NOMO-1 treated with dmso at 0.1 percent for 144 hours (cell line): ENCODE results near the gene ABCB1.

Experiments used
- DNase-seq: peaks from one replicate; lab custom pipeline; 2025; ENCODE audit not compliant: unreplicated experiment; lab: John Stamatoyannopoulos, UW

The ABCB1 gene

DNA sequence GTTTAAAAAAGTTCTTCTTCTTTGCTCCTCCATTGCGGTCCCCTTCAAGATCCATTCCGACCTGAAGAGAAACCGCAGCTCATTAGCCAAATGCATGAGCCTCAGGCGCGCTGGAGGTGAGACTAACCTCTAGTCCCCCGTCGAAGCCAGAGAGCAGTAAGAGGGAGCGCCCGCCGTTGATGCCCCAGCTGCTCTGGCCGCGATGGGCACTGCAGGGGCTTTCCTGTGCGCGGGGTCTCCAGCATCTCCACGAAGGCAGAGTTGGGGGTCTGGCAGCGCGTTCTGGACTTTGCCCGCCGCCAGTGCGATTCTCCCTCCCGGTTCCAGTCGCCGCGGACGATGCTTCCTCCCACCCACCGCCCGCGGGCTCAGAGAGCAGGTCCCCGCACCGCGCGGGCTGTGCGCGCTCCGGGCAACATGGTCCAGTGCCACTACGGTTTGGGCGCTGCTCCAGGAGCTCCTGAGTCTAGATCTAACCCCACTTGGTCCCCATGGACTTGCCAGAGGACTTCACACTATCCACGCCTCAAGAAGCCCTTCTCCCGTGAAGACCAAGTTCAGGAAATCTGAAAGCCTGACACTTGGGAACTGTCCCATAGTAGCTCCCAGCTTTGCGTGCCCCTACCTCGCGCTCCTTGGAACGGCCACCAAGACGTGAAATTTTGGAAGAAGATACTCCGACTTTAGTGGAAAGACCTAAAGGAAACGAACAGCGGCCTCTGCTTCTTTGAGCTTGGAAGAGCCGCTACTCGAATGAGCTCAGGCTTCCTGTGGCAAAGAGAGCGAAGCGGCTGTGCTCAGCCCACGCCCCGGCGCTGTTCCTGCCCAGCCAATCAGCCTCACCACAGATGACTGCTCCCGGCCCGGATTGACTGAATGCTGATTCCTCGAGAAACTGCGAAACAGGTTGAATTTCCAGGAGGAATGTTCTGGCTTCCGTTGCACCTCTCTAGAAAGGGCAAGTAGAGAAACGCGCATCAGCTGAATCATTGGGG lies at the start of gene ABCB1:
Gene ABCB1, minus strand, starts transcription at position 755 of the 995 bp plus-strand sequence. Its CDS starts 700 bp downstream, at position 55.
- DNase-seq = no peak

DNA sequence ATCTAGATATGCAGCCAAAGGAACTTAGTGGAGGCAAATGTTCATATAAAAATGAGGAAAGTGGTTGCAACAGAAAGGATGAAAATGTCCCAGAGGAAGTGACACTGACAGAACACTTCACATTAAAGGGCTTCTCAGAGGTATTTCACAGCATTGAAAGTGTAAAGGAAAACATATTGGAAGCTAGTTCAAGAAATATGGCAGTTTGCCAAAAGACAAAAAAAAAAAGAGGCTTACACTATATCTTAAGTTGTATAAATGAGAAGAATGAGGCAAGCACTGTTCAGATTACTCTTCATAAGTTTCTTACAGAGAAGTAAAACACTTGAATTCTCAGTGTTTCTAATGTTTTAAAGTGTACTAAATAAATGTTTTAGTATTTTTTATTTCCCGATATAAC lies 47.6 kb upstream of the ABCB1 start:
- DNase-seq = no peak

DNA sequence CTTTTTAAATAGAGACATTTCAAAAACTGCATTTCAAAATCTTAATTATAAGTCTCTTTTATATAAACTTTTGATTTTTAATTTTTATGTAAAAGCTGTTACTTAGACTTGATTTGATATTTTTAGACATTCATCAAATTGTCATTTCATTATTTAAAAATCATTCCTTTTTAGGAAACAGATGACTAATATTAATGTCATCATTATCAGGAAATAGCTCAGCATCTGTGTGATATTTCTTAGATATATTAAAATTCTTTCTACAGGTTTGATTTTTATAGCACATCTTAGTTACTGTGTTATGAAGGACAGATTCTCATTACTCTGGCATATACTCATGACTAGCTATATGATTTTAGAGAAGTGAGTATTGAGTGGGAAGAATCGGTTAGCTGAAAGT lies 44.8 kb upstream of the ABCB1 start:
- no peak for DNase-seq

DNA sequence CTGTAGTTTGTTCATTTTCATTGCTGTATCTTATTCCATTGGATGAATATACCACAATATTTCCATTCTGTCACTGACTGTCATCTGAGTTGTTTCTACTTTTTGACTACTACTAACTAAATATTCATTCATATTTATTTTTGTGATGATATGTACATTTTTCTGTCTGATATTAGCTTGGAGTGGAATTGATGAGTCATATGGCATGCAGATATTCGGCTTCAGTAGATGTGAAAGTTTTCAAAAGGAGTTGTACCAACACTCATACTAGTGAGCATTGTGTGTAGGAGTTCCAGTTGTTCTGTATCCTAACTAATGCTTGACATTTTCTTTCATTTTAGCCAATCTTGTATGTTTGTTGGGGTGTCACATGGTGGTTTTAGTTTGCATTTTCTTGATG lies 35.2 kb upstream of the ABCB1 start:
- no peak for DNase-seq

DNA sequence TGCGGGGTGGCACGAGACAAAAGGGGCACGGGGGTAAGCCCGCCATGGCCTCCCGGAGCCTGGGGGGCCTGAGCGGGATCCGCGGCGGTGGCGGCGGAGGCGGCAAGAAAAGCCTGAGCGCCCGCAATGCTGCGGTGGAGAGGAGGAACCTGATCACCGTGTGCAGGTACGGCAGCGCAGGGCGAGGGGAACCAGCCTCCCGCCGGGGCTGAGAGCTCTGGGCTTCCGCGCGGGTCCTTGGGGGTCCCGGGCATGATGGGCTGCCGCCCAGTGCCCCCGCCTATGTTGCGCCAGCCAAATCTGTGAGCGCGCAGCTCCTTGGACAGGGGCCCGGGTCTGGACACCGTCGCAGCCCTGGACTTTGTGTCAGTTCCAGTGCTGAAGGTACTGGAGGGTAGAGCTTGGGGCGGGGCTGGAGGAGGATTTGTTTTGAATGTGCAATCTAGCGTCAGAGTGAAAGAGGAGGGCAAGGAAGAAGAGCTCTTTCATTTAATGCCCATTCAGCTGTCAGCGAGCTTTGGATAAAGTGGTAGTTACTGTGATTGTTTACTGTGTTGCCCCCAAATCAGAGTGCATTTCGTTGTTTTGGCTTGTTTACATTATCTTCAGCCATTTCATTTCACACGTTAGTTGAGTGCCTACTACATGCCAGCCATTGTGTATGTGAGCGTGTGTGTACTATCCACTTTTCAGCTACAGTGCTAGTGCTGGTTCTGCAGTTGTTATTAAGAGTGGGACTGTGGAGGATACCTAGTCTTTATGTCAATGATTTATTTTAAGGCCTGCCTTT lies 28.3 kb upstream of the ABCB1 start:
- DNase-seq = no peak

DNA sequence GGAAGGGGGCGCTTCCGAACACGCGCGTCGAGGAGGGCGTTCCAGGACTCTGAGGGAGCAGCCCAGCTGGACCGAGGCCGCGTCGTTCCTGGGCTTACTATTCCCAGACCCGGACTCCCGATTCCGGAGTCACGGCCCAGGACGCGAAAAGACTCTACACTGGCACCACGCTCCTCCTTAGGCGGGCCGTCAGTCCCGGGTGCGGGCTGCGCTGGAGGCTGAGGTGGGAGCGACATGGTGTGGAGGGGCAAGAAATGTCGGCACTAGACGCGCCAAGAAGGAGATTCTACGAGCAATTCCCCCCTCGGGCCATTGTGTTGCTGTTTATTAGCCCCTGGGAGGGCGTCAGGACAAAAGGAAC lies 26.9 kb upstream of the ABCB1 start:
- no peak for DNase-seq

DNA sequence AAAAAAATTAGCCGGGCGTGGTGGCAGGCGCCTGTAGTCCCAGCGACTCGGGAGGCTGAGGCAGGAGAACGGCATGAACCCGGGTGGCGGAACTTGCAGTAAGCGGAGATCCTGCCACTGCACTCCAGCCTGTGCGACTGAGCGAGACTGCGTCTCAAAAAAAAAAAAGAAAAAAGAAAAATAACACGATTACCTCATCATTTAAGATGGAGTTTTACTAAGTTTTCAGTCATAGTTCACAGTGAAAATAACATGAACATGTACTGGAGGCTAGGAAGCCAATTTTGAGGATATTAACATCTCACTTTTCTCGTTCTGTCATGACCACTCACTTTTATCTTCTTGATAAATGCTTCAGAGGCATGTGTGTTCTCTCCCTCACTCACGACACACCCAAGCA lies 24.4 kb upstream of the ABCB1 start:
- DNase-seq = no peak

DNA sequence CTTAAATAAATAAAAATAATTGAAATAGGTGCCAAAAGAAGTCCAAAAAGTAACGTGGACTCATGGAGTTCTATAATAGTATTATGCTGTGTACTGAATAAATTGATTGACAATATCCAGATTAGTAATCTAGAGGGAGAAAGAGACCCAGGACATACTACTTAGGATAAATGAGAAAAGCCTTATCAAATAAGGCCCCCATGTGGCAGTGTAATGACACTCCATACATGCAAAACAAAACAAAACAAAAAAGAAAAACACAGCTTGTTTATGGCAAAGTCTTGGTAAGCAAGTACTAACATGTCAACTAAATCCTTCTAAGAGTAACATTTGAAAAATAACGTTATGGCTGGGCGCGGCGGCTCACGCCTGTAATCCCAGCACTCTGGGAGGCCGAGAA lies 23.9 kb upstream of the ABCB1 start:
- no peak for DNase-seq

DNA sequence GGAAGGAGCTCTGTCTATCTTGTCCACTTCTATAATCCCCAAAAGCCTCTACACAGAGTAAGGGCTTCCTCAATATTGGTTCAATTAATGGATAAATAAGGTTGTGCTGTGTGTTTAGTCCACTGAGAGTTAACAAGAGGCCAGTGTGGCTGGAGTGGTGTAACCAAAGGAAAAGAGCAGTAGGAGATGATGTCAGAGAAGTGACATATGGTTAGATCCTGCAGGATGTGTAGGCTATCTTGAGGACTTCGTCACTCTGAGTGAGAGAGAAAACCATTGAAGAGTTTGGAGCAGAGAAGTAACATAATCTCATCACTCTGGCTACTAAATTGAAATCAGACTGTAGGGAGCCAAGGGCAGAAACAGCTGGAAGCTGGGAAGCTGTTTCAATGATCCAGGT lies 14.5 kb upstream of the ABCB1 start:
- DNase-seq = no peak

DNA sequence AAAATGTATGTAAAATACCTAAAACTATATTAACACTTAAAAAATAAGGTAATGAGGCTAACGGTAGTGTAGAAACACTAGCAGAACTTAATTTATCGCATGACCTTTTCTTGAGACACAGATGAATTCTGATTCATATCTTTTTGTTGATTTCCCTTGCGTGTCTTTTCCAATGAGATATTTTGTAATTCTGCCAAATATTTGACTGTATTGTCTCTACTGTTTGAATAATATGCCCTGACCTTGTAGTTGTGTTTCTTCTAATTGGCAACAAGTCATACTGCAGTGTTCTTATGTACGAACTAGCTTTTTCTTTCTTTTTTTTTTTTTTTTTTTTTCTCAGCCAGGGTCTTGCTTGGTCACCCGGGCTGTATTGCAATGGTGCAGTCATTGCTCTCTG lies 9.2 kb upstream of the ABCB1 start:
- no peak for DNase-seq

DNA sequence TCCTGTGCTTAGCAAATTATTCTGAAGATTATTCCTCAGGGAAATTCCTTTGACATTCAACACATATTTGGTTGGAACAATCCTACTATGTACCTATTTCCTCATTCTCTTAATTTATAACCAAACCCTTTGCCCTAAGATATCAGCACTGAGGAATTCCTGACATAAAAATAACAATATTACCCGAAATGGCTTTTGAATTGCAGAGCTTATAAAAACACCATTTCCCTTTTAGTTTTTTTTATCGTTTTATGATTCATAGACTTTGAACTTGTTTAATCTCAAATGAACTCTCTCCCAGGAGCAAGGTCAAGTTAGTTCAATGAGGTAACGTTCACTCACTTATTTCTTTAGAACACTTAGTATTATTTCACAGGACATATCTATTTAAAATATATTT lies 7.7 kb upstream of the ABCB1 start:
- no peak for DNase-seq

DNA sequence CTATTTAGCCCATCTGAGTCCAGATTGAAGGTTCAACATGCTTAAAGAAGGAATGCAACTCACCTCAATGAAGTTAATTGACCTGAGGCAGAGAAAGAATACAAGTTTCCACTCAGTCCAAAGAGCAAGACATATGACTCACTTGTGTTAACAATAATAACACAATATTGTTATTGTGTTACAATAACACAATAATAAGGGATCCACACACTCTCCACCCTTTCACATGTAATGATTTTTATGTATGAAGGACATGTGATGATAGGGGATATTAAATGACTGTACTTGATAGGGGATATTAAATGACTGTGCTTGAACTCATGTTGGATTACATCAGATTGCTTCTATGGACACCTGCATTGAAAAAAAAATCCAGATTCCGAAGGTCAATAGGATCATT lies 3.6 kb upstream of the ABCB1 start:
- no peak for DNase-seq

DNA sequence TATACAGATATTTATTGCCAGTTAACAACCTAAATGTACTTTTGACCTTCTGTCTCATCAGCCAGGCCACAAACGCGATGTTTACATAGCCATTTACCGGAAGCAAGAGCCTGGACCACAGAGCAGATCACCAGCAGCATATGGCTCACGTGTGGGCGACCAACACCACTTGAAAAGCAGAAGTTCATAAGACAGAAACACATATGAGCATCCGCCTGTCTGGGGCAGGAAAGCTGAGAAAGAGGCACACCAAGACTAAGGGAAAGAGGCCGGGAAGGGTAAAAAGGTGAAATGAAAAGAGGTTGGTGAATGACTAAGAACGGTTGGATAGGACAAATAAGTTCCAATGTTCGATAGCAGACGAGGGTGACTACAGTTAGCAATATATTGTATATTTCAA lies 1.3 kb downstream of the ABCB1 start:
- DNase-seq = peak; percentile 35

DNA sequence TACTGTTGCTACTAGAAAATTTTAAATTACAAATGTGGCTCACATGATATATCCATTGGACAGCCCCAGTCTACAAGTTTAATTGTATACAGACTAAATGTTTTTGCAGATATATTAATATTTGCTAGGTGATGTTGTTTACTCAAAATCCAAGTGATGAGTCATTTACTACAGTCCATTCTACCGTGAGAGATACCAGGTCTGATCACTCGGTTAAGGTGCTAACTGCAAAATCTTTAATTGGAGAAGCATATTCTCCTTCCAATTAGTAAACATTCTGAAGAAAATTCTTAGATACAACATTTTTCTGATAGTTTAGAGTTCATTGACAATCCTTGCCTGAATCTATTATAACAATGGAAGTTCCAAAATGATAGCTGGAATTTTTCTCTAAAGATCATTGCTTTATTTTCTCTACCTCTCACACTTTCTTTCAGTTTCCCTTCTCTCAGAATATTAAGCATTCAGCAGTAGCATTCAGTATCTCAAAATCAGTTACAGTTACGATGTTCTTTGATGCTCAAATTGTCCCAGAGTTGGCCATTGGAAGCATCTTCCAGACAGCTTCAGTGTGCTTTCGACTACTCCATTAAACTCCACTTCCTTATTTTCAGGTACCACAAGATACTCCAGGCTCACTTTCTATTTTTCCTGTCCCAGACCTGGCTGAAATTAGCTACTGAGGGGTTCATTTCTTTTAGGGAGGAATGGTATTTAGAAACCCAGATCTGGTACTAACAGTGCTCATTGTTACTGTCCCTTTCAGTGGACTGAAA lies 2.3 kb downstream of the ABCB1 start:
- DNase-seq = no peak

DNA sequence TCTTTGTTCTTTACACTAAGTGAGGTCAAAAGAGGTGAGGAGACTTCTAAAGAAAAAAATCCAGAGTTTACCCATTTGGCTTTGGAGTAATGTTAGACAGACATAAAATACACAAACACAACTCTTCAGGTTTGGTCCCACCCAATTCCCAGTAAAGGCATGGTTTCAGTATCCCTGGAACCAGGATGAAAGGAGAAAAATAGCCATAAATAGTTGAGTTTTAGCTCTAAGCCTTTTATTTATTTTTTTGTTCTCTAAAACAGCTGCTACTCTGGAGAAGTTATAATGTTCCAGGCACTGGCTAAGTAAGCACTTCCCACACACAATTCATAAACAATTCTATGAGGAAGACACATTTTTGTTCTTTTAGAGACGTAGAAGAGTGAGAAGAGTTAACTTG lies 4.0 kb downstream of the ABCB1 start:
- DNase-seq = no peak

DNA sequence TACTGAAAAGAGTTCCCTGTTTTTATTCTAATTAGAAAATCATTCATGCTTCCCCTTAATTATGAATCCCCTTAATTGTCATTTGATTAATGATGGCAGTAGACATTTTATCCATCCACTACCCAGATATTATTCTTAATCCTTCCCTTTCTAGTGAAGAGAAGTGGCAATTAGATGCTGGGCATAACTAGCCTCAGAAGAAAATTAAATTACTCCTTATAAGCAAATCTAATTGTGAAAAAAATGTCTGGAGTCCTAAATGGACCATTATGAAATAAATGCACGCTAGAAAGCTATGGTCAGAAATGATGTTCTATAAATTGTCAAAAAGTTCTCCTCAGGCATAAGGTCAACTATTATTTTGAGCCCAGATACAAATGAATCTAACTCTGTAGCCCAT lies 4.5 kb downstream of the ABCB1 start:
- DNase-seq = no peak

DNA sequence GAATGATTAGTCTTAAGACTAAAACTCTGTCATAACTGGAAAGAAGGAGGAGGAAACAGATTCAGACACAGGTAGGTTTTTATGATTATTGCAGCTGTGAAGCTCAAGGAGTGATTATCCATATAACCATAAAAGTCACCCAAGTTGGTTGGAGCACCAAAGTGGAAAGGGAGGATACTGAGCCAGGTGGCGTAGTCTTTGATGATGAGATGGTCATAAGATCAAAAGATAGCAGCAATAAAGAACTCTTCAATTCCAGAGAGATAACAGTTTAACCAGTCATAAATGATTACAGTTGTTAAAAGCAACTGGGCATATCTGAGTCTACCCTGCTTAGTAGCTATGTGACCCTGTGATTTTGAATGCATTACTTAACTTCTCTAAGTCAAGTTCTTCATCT lies 8.4 kb downstream of the ABCB1 start:
- no peak for DNase-seq

DNA sequence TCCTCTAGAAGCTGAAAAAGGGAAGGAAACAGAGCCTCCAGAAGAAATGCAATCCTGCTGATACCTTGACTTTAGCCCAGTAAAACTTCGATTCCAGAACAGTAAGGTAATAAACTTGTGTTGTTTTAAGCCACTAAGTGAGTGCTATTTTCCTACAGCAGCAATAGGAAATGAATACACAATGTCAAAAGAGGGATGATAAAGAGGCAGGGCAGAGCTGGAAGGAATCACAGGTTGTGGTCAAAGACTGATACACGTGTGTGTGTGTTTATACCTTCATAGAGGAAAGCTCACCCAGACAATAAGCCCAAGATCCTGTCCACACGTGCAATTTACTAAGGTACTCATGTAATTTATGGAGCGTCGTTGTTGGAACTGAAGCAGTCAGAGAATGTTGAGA lies 9.5 kb downstream of the ABCB1 start:
- DNase-seq = no peak

DNA sequence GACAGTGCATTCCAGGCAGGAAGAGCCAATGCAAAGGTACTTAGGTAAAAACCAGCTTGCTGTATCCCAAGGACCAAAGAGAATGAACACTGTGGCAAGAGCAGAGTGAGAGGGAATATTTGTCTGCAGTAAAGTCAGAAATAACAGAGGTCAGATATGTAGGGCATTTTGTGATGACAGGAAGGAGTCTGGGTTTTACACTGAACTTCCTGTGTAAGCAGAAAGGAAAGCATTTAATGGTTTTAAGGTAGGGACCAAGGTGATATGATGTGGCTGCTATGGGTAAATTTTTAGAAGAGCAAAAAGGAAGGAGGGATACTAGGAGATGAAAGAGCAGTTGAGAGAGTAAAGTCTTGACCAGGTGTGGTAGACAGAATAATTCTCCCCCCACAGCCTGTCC lies 10.1 kb downstream of the ABCB1 start:
- no peak for DNase-seq

DNA sequence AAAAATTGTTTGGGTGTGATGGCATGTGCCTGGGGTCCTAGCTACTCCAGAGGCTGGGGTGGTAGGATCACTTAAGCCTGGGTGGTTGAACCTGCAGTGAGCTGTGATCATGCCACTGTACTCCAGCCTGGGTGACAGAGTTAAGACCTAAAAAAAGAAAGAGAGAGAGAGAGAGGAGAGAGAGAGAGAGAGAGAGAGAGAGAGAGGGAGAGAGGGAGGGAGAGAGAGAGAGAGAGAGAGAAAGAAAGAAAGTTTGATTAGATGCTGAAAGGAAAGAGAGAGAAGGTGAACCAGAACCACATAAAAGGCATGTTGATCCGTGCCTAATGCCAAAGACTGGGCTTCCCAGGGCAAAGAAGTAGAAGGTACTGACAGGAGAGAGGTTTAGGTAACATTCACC lies 11.1 kb downstream of the ABCB1 start:
- DNase-seq = no peak

DNA sequence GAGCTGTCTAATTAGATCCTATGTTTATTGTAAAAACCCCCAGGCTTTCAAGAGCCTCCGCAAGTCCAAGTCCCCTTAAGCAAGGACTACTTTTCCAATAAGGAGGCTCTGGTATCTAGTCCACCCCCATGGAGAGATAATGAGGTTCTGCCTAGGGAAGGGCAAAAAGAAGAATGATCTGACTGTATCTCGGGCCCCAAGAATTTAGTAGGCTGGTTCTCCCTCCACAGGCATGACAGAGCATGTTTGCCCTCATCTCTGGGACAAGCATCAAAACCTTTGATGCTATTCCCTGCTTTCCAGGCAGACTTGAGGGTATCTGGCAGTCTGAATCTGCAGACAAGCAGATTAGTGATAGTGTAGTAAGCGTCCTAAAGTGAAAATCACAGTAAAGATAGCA lies 19.0 kb downstream of the ABCB1 start:
- no peak for DNase-seq

DNA sequence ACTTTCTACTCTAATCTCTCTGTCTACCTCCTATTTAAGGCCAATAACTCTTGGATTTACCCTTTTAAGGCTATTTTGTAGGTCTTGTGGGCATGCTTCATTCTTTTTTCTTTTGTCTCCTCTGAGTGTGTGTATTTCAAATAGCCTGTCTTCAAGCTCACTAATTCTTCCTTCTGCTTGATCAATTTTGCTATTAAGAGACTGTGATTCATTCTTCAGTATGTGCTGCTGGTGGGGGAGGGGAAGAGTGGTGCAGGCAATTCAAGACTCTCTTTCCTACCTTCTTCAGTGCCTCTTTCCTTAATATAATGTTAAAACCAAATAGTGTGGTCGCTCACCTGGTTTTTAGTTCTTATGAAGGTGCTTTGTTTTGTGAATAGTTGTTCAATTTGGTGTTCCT lies 20.0 kb downstream of the ABCB1 start:
- no peak for DNase-seq
